ENCODE data around the gene NTM.

Gene NTM

GRCh38 chr11:131474947-131475346 lies 104.5 kb downstream of the NTM start:
- Histone ChIP-seq H3K4me3 (ENCODE audit: low read depth, low read length) (no peak overlapping the region), H3K9me3 (no peaks in the 10 kb centered on the region; the same call in 1 of the 2 replicates)

GRCh38 chr11:131476266-131476665 lies 105.9 kb downstream of the NTM start:
- no peaks in the 10 kb centered on the region for H3K27me3 ChIP-seq
- H3K4me3 ChIP-seq (ENCODE audit: low read depth, low read length): no peak overlapping the region
- no peak for DNase-seq
- no peaks in the 10 kb centered on the region for H3K36me3 ChIP-seq
- no peaks in the 10 kb centered on the region for H3K4me1 ChIP-seq
- no peak for TF ChIP-seq CTCF (IDR thresholded peaks at IDR 0.05; ENCODE audit: low read depth, low read length)
- H3K9me3 ChIP-seq: no peaks in the 10 kb centered on the region; the same call in 1 of the 2 replicates

More at GRCh38 chr11:131474947-131475346, 104.5 kb downstream of the NTM start:
- no peaks in the 10 kb centered on the region for H3K27me3 ChIP-seq
- no peak for DNase-seq
- TF ChIP-seq CTCF (IDR thresholded peaks at IDR 0.05; ENCODE audit: low read depth, low read length): no peak
- H3K36me3 ChIP-seq: no peaks in the 10 kb centered on the region
- no peaks in the 10 kb centered on the region for H3K4me1 ChIP-seq

GRCh38 chr11:131478341-131478740 lies 107.9 kb downstream of the NTM start:
- Histone ChIP-seq H3K36me3 (no peaks in the 10 kb centered on the region), H3K4me1 (no peaks in the 10 kb centered on the region), H3K27me3 (no peaks in the 10 kb centered on the region), H3K9me3 (no peaks in the 10 kb centered on the region; the same call in 1 of the 2 replicates), H3K4me3 (ENCODE audit: low read depth, low read length) (no peak overlapping the region)
- TF ChIP-seq CTCF (IDR thresholded peaks at IDR 0.05; ENCODE audit: low read depth, low read length): no peak
- DNase-seq: no peak

- DNase-seq: no peak
- H3K27me3 ChIP-seq: no peaks in the 10 kb centered on the region
- no peak overlapping the region for H3K4me3 ChIP-seq (ENCODE audit: low read depth, low read length)
- H3K36me3 ChIP-seq: no peaks in the 10 kb centered on the region
- H3K4me1 ChIP-seq: no peaks in the 10 kb centered on the region
- TF ChIP-seq CTCF (IDR thresholded peaks at IDR 0.05; ENCODE audit: low read depth, low read length): no peak
- H3K9me3 ChIP-seq: no peaks in the 10 kb centered on the region; the same call in 1 of the 2 replicates
Measured at GRCh38 chr11:131481303-131481702, 110.9 kb downstream of the NTM start.

- TF ChIP-seq CTCF (IDR thresholded peaks at IDR 0.05; ENCODE audit: low read depth, low read length): no peak
- H3K4me3 ChIP-seq (ENCODE audit: low read depth, low read length): no peak overlapping the region
Measured at GRCh38 chr11:131481971-131482370, 111.6 kb downstream of the NTM start.

GRCh38 chr11:131483453-131483852 lies 113.0 kb downstream of the NTM start:
- H3K9me3 ChIP-seq: no peaks in the 10 kb centered on the region
- H3K36me3 ChIP-seq: no peaks in the 10 kb centered on the region
- no peak overlapping the region for H3K4me3 ChIP-seq (ENCODE audit: low read depth, low read length)
- H3K4me1 ChIP-seq: no peaks in the 10 kb centered on the region
- no peaks in the 10 kb centered on the region for H3K27me3 ChIP-seq
- TF ChIP-seq CTCF (IDR thresholded peaks at IDR 0.05; ENCODE audit: low read depth, low read length): no peak
- DNase-seq: no peak

More at GRCh38 chr11:131481971-131482370, 111.6 kb downstream of the NTM start:
- no peaks in the 10 kb centered on the region; the same call in 1 of the 2 replicates for H3K9me3 ChIP-seq
- H3K4me1 ChIP-seq: no peaks in the 10 kb centered on the region
- no peak for DNase-seq
- H3K36me3 ChIP-seq: no peaks in the 10 kb centered on the region
- no peaks in the 10 kb centered on the region for H3K27me3 ChIP-seq

All from BE2C (cell line).